Measurements from ENCODE around the gene ZNF273. TPM values are rescaled to one million over a fixed set of nuclear protein-coding genes. Genes with fewer than 3 reads are reported as not detected.

Gene ZNF273
- total RNA-seq, 1 experiment from 2014 or later: 17.9 TPM

DNA sequence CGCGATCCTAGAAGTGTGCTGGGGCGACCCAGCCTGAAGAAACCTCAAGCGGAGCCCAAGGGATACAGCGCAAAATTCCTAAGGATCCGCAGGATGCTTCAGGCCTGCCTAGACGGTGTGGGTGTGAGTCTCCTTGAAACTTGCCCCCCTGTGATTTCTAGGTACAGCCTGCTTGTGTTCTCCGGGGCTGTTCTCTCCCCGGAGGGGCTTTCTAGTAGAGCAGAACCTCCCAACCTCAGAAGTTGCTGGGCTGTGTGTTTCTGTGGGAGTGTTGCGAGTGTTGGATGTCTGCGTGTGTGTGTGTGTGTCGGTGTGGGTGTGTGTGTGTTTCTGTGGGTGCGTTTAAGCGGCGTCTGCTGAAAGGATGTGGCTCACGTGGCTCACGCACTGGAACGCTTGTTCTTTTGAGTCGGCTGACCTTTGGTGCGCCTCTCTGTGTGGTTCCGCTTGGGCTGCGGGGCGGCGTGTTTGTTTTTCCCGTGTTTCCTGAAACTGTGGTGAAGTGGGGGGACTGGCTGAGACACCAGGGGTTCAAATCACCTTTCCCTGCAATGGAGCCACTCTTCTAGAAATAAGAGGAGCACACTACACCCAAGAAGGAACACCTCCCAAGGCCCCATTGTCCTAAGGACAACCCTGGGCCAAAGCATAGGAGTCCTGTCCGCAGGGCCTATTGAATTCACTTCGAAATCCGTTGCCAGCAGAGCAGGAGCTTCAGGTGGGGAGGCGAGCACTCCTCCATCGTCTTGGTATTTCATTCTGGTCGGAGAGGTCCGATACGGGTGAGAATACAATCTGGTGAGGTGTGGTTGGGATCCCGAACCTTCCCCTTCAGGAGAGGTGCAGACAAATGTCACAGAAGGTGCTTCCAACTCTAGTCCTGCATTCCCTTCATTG, 25.1 kb upstream of the ZNF273 start:
- Histone ChIP-seq H3K23ac (ENCODE audit: insufficient read length, low read depth, low read length) (no peak overlapping the region), H3K56ac (ENCODE audit: insufficient read length, low read depth, low read length) (no peak overlapping the region), H2BK120ac (ENCODE audit: low read depth, low read length, poor library complexity, severe bottlenecking) (no peak overlapping the region), H3K79me2 (ENCODE audit: insufficient read depth, low read length) (no peaks in the 10 kb centered on the region), H4K20me1 (ENCODE audit: control insufficient read depth, insufficient read depth, insufficient read length) (no peaks in the 10 kb centered on the region), H3K14ac (ENCODE audit: insufficient read depth, low read length) (no peak overlapping the region), H3K4me1 (ENCODE audit: insufficient read depth, low read length) (no peaks in the 10 kb centered on the region), H2AK5ac (ENCODE audit: insufficient read length, low read length) (no peak overlapping the region), H2AFZ (ENCODE audit: low read length) (no peak overlapping the region), H3K23me2 (ENCODE audit: insufficient read length, low read depth, low read length, poor library complexity, severe bottlenecking) (no peaks in the 10 kb centered on the region), H3K4ac (ENCODE audit: low read depth, low read length) (no peak overlapping the region), H3K9ac (ENCODE audit: extremely low read depth, insufficient read length, low read length) (no peak overlapping the region), H2BK5ac (ENCODE audit: insufficient read length, low read length) (no peak overlapping the region), H4K5ac (ENCODE audit: insufficient read length, low read depth, low read length) (no peak overlapping the region), H2BK20ac (ENCODE audit: low read depth, low read length, poor library complexity, severe bottlenecking) (no peak overlapping the region), H3K27ac (ENCODE audit: insufficient read length, low read depth, low read length) (no peak overlapping the region), H2BK15ac (ENCODE audit: low read depth, low read length) (no peak overlapping the region), H3K18ac (ENCODE audit: insufficient read length, low read depth, low read length) (no peak overlapping the region), H3K79me1 (ENCODE audit: insufficient read depth, low read depth, low read length, poor library complexity, severe bottlenecking) (no peaks in the 10 kb centered on the region), H4K8ac (replicated peaks; ENCODE audit: insufficient read length, low read depth, low read length) (no peak overlapping the region), H4K91ac (ENCODE audit: insufficient read length, low read depth, low read length) (no peak overlapping the region), H3K9me3 (ENCODE audit: control insufficient read depth, low read depth, low read length) (no peaks in the 10 kb centered on the region), H3T11ph (ENCODE audit: low read length) (no peak overlapping the region), H3K27me3 (ENCODE audit: insufficient read depth, low read length) (no peaks in the 10 kb centered on the region; the same call in 1 of the 2 replicates), H3K4me2 (ENCODE audit: insufficient read depth, insufficient read length, low read length) (peak overlapping the region; percentile 14), H2BK12ac (ENCODE audit: insufficient read length, low read depth, low read length) (no peak overlapping the region)
- no CpG with 5 or more reads among the region's 34 CpGs for WGBS (ENCODE audit: extremely low coverage, insufficient read length, low lambda C conversion rate)
- H3K27ac Mint-ChIP-seq: no peak overlapping the region
- peaks cover 6 to 11% (median 7%) of the 10 kb centered on the region in 3 experiments; a peak in 5 of 7 replicates for H3K36me3 Mint-ChIP-seq (ENCODE audit: insufficient read depth in 1 of 3, low read depth in 3 of 3)
- TF ChIP-seq, protein P1, sequence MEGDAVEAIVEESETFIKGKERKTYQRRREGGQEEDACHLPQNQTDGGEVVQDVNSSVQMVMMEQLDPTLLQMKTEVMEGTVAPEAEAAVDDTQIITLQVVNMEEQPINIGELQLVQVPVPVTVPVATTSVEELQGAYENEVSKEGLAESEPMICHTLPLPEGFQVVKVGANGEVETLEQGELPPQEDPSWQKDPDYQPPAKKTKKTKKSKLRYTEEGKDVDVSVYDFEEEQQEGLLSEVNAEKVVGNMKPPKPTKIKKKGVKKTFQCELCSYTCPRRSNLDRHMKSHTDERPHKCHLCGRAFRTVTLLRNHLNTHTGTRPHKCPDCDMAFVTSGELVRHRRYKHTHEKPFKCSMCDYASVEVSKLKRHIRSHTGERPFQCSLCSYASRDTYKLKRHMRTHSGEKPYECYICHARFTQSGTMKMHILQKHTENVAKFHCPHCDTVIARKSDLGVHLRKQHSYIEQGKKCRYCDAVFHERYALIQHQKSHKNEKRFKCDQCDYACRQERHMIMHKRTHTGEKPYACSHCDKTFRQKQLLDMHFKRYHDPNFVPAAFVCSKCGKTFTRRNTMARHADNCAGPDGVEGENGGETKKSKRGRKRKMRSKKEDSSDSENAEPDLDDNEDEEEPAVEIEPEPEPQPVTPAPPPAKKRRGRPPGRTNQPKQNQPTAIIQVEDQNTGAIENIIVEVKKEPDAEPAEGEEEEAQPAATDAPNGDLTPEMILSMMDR (conservative IDR thresholded peaks at IDR 0.05): no peak
- H3K9me3 Mint-ChIP-seq: peaks cover 75 to 84% of the 10 kb centered on the region in 2 experiments
- DNase-seq: peak; percentile 12
- 0 out of 4 replicates have a peak, but pooled peaks cover 0 to 3% of the 10 kb centered on the region in 2 experiments for H3K4me1 Mint-ChIP-seq
- peaks cover 54% of the 10 kb centered on the region for H3K27me3 Mint-ChIP-seq (ENCODE audit: low read depth)
- peak overlapping the region; percentile 36 to 74 for H3K4me3 Mint-ChIP-seq
